K562 (cell line): ENCODE data around the gene CCM2. TPM values are rescaled to one million over a fixed set of nuclear protein-coding genes. Genes with fewer than 3 reads are reported as not detected.
"Not testable (repeated sequence)": the region's sequence is repeated elsewhere in the genome, so short reads cannot be mapped to it uniquely, and the experiment has no call there.

Experiments used
- ARID1B ChIP-seq: fragments of 450-650 bp; IDR thresholded peaks from 2 replicates; pipeline ENCODE4 v1.6.1; 2016; ENCODE audit warnings: antibody characterized with exemption, mild to moderate bottlenecking, inconsistent platforms
- EP400 ChIP-seq: fragments of 450-650 bp; IDR thresholded peaks from 2 replicates; pipeline ENCODE4 v1.6.1; 2017; ENCODE audit warnings: antibody characterized with exemption, mild to moderate bottlenecking, moderate library complexity
- LEF1 ChIP-seq: fragments of 450-650 bp; IDR thresholded peaks from 2 replicates; pipeline ENCODE4 v1.6.1; 2016; ENCODE audit warnings: mild to moderate bottlenecking
- POLR2AphosphoS5 ChIP-seq: IDR thresholded peaks from 2 replicates; pipeline ENCODE4 v1.6.1; 2011; ENCODE audit warnings: mild to moderate bottlenecking, low read depth, low read length, moderate library complexity; ENCODE audit not compliant: control insufficient read depth, insufficient read depth
- SMAD4 ChIP-seq: fragments of 250-450 bp; sonication (Bioruptor Pico); conservative IDR thresholded peaks from 2 replicates; pipeline ENCODE4 v1.8.0; 2021; ENCODE audit warnings: inconsistent platforms, mild to moderate bottlenecking, moderate library complexity
- ZNF316 ChIP-seq: fragments of 450-650 bp; IDR thresholded peaks from 2 replicates; pipeline ENCODE4 v1.6.1; 2016
- polyA plus RNA-seq, 8 experiments: library from polyadenylated mRNA; depleted of rRNA in 4 of 8; stranded (reverse) in 5 of 8; unstranded in 3 of 8; fragments of >200 nt; fragmentation: Nextera tagmentation in 2 of 8; fragmentation: Illumina TruSeq in 1 of 8; extraction: Ambion mirVana in 2 of 8; extraction: Trizol in 1 of 8; gene quantifications; 2 replicates each; pipeline versions ENCODE4 v1.2.1 to v1.2.3, GENCODE V29; 2011 to 2014; ENCODE audit warnings: inconsistent platforms in 1 of 8, missing spikeins in 1 of 8
- total RNA-seq, 7 experiments: library from RNA; depleted of rRNA in 6 of 7; stranded (reverse); fragments of >200 nt in 6 of 7; fragmentation: Illumina TruSeq in 2 of 7; extraction: Trizol in 2 of 7; gene quantifications; 2 replicates each; pipeline versions ENCODE4 v1.2.1 to v1.2.3, GENCODE V29; 2011 to 2021; ENCODE audit warnings: low replicate concordance in 1 of 7
- TF ChIP-seq, protein P1 (sequence below): fragments of 250-450 bp; sonication (Bioruptor Pico); IDR thresholded peaks from 2 replicates; pipeline ENCODE4 v1.5.1; 2021; ENCODE audit warnings: mild to moderate bottlenecking
- TF ChIP-seq, protein P2 (sequence below): fragments of 200-800 bp; sonication (Bioruptor generic); IDR thresholded peaks from 2 replicates; pipeline ENCODE4 v1.6.1; 2017; ENCODE audit warnings: missing genetic modification characterization, missing compliant biosample characterization
- TF ChIP-seq, protein P3 (sequence below): fragments of 450-650 bp; formaldehyde crosslinking; IDR thresholded peaks from 2 replicates; pipeline ENCODE4 v1.4.0; 2020; ENCODE audit warnings: mild to moderate bottlenecking, moderate library complexity
- TF ChIP-seq, protein P4 (sequence below), 2 experiments: IDR thresholded peaks in 1 of 2; conservative IDR thresholded peaks in 1 of 2; 2 replicates each; pipeline ENCODE4 v1.6.1; 2016; ENCODE audit warnings: low read depth in 2 of 2, mild to moderate bottlenecking in 1 of 2, missing compliant biosample characterization in 1 of 2, missing genetic modification characterization in 1 of 2, moderate library complexity in 1 of 2
- TF ChIP-seq, protein P5 (sequence below): fragments of 250-450 bp; sonication (Bioruptor Pico); IDR thresholded peaks from 2 replicates; pipeline ENCODE4 v1.4.0; 2020; ENCODE audit warnings: mild to moderate bottlenecking, moderate library complexity

Gene CCM2
- total and polyA plus RNA-seq, 9 of the 15 experiments (the other 6 are each of a cell fraction or from before 2014, with no cell fraction given), result 0.41 to 38.6 (median 25.9) TPM

DNA sequence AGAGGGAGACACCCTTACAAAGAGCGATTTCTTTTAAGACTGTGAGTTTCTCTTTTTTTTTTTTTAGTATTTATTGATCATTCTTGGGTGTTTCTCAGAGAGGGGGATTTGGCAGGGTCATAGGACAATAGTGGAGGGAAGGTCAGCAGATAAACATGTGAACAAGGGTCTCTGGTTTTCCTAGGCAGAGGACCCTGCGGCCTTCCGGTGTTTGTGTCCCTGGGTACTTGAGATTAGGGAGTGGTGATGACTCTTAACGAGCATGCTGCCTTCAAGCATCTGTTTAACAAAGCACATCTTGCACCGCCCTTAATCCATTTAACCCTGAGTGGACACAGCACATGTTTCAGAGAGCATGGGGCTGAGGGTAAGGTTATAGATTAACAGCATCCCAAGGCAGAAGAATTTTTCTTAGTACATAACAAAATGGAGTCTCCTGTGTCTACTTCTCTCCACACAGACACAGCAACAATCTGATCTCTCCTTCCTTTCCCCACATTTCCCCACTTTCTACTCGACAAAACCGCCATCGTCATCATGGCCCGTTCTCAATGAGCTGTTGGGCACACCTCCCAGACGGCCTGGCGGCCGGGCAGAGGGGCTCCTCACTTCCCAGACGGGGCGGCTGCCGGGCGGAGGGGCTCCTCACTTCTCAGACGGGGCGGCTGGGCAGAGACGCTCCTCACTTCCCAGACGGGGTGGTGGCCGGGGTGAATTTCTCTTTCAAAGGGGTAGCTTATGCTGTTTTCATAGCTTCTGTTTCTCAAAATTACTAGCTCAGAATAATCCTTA, 7.8 kb upstream of the CCM2 start (continued):
- TF ChIP-seq EP400 (peak; percentile 77), POLR2AphosphoS5 (peak; percentile 33; the same call in 1 of the 2 replicates), ZNF316 (0 out of 2 replicates have a peak, but pooled peaks have one; percentile 11), LEF1 (peak; percentile 37; the same call in 1 of the 2 replicates), ARID1B (peak; percentile 90), SMAD4 (CRISPR knock-in tag) (peak; percentile 97)
- TF ChIP-seq, protein P1, sequence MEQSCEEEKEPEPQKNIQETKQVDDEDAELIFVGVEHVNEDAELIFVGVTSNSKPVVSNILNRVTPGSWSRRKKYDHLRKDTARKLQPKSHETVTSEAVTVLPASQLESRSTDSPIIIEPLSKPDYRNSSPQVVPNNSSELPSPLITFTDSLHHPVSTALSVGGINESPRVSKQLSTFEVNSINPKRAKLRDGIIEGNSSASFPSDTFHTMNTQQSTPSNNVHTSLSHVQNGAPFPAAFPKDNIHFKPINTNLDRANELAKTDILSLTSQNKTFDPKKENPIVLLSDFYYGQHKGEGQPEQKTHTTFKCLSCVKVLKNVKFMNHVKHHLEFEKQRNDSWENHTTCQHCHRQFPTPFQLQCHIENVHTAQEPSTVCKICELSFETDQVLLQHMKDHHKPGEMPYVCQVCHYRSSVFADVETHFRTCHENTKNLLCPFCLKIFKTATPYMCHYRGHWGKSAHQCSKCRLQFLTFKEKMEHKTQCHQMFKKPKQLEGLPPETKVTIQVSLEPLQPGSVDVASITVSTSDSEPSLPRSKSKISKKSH (CRISPR knock-in tag), result peak; percentile 17; the same call in 1 of the 2 replicates
- TF ChIP-seq, protein P2, sequence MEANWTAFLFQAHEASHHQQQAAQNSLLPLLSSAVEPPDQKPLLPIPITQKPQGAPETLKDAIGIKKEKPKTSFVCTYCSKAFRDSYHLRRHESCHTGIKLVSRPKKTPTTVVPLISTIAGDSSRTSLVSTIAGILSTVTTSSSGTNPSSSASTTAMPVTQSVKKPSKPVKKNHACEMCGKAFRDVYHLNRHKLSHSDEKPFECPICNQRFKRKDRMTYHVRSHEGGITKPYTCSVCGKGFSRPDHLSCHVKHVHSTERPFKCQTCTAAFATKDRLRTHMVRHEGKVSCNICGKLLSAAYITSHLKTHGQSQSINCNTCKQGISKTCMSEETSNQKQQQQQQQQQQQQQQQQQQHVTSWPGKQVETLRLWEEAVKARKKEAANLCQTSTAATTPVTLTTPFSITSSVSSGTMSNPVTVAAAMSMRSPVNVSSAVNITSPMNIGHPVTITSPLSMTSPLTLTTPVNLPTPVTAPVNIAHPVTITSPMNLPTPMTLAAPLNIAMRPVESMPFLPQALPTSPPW (CRISPR knock-in tag), result peak; percentile 37; the same call in 1 of the 2 replicates
- TF ChIP-seq, protein P3, sequence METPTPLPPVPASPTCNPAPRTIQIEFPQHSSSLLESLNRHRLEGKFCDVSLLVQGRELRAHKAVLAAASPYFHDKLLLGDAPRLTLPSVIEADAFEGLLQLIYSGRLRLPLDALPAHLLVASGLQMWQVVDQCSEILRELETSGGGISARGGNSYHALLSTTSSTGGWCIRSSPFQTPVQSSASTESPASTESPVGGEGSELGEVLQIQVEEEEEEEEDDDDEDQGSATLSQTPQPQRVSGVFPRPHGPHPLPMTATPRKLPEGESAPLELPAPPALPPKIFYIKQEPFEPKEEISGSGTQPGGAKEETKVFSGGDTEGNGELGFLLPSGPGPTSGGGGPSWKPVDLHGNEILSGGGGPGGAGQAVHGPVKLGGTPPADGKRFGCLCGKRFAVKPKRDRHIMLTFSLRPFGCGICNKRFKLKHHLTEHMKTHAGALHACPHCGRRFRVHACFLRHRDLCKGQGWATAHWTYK (CRISPR knock-in tag), result peak; percentile 94
- TF ChIP-seq, protein P4, sequence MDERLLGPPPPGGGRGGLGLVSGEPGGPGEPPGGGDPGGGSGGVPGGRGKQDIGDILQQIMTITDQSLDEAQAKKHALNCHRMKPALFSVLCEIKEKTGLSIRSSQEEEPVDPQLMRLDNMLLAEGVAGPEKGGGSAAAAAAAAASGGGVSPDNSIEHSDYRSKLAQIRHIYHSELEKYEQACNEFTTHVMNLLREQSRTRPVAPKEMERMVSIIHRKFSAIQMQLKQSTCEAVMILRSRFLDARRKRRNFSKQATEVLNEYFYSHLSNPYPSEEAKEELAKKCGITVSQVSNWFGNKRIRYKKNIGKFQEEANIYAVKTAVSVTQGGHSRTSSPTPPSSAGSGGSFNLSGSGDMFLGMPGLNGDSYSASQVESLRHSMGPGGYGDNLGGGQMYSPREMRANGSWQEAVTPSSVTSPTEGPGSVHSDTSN (CRISPR knock-in tag; IDR thresholded peaks at IDR 0.05; ENCODE audit: low read depth), result not testable (repeated sequence)
- TF ChIP-seq, protein P4 (tag; conservative IDR thresholded peaks at IDR 0.05; ENCODE audit: low read depth), result peak; percentile 50
- TF ChIP-seq, protein P5, sequence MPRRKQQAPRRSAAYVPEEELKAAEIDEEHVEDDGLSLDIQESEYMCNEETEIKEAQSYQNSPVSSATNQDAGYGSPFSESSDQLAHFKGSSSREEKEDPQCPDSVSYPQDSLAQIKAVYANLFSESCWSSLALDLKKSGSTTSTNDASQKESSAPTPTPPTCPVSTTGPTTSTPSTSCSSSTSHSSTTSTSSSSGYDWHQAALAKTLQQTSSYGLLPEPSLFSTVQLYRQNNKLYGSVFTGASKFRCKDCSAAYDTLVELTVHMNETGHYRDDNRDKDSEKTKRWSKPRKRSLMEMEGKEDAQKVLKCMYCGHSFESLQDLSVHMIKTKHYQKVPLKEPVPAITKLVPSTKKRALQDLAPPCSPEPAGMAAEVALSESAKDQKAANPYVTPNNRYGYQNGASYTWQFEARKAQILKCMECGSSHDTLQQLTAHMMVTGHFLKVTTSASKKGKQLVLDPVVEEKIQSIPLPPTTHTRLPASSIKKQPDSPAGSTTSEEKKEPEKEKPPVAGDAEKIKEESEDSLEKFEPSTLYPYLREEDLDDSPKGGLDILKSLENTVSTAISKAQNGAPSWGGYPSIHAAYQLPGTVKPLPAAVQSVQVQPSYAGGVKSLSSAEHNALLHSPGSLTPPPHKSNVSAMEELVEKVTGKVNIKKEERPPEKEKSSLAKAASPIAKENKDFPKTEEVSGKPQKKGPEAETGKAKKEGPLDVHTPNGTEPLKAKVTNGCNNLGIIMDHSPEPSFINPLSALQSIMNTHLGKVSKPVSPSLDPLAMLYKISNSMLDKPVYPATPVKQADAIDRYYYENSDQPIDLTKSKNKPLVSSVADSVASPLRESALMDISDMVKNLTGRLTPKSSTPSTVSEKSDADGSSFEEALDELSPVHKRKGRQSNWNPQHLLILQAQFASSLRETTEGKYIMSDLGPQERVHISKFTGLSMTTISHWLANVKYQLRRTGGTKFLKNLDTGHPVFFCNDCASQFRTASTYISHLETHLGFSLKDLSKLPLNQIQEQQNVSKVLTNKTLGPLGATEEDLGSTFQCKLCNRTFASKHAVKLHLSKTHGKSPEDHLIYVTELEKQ (CRISPR knock-in tag), result peak; percentile 88
